ENCODE measurements around the gene VPS72.
"Not testable (repeated sequence)": the region's sequence is repeated elsewhere in the genome, so short reads cannot be mapped to it uniquely, and the experiment has no call there.

Gene VPS72, protein sequence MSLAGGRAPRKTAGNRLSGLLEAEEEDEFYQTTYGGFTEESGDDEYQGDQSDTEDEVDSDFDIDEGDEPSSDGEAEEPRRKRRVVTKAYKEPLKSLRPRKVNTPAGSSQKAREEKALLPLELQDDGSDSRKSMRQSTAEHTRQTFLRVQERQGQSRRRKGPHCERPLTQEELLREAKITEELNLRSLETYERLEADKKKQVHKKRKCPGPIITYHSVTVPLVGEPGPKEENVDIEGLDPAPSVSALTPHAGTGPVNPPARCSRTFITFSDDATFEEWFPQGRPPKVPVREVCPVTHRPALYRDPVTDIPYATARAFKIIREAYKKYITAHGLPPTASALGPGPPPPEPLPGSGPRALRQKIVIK

GRCh38 chr1:151189637-151190445 lies at the start of gene VPS72:
TSS of gene VPS72 (minus strand) at chr1:151190197. CDS start at chr1:151190121, 76 bp downstream.
- no peak for FAIRE-seq

- FAIRE-seq, result no peak
Observed at GRCh38 chr1:151238467-151238739, 48.4 kb upstream of the VPS72 start.

DNA sequence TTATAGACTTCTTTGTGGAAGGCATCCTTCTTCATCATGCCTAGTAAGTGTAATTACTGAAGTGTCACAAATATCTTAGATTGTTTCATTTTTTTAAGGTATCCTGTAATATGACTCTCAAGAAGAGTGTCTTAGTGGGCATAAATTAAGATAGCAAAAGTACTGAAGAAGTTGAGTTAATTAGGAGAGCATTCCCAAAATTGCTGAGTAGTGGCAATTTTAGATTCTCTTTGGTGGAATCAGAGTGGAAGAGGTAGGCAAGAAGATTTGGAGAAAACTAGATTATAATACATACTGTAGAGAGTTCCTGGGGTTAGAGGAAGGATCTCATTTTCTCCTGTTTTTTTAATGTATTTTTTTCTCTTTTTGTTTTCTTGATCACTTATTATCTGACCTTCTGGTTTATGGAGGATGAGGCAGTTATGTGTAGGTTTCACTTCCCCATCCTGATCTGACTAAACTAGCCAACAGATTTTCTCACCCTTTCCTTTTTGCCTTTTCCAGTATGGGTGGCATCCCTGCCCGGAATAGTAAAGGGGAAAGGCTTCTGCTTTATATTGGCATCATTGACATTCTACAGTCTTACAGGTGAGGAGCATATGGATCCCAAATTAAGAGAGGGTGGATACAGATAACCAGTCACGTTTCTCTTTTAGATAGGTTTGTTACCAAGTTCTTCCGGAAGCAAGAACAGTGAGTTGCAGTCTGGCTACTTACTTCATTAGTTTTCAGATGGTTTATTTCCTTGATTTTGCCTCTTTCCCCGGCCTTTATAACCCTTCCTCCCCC lies 47.9 kb upstream of the VPS72 start:
- FAIRE-seq, result no peak

- no peak for FAIRE-seq
Observed at GRCh38 chr1:151235235-151235634, 45.2 kb upstream of the VPS72 start.

DNA sequence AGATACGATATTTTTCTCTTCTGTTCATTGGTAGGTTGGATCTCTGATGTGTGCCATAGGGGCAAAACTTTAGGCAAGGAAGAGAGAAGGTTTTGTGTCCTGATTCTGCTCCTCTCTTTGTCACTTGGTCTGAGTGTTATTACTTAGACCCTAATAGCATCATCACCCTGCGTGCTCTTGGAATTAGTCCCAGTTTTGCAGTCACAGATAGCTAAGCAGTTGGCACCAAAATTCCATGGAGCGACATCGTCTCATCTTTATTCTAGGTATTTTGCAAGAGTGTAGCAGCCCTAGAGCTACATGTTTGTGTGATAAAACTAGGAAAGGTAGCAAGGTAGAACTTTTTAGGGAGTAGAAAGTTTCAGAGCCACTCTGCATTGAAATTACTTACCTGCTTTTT lies 32.1 kb upstream of the VPS72 start:
- no peak for FAIRE-seq

GRCh38 chr1:151221616-151222015 lies 31.6 kb upstream of the VPS72 start:
- no peak for FAIRE-seq

- FAIRE-seq, result no peak
Observed at GRCh38 chr1:151213560-151213959, 23.6 kb upstream of the VPS72 start.

DNA sequence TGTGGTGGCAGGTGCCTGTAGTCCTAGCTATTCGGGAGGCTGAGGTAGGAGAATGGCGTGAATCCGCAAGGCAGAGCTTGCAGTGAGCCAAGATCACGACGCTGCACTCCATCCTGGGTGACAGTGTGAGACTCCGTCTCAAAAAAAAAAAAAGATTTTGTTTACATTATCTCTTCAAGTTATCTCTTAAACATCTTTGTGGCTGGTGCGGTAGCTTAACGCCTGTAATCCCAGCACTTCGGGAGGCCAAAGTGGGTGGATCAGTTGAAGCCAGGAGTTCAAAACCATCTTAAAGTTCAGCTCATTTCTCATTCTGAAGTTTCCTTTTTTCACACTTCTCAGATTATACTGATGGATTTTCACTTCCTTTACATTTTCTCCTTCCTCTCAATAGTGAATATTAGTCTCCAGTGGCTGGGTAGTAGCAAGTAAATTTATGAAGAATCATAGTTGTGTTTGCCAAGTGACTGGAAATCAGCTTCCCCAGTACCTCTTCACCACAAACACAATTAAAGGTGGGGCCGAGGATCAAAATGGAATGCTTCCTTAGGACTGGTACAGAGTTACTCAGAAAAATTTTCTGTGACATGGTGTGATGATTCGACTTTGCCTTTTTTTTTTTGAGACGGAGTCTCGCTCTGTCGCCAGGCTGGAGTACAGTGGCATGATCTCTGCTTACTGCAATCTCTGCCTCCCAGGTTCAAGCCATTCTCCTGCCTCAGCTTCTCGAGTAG lies 22.1 kb upstream of the VPS72 start:
- FAIRE-seq, result no peak

- FAIRE-seq, result no peak
Observed at GRCh38 chr1:151210830-151211229, 20.8 kb upstream of the VPS72 start.

DNA sequence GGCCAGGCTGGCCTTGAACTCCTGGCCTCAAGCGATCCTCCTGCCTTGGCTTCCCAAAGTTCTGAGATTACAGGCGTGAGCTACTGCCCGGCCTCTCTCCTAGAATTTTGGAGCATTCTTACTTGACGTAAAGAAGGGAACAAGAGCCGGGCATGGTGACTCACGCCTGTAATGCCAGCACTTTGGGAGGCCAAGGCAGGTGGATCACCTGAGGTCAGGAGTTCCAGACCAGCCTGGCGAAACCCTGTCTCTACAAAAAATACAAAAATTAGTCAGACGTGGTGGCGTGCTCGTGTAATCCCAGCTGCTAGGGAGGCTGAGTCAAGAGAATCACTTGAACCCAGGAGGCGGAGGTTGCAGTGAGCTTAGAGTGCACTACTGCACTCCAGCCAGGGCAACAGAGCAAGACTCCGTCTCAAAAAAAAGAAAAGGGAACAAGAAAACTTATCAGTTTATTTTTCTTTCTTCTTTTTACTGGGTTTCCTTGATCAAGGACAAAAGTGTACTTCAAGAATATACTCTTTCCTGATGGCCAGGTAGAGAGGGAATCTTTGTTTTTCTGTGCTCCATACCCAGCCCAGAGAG lies 15.5 kb upstream of the VPS72 start:
- not testable (repeated sequence) for FAIRE-seq

- FAIRE-seq, result no peak
Observed at GRCh38 chr1:151199873-151200581, 10.0 kb upstream of the VPS72 start.

DNA sequence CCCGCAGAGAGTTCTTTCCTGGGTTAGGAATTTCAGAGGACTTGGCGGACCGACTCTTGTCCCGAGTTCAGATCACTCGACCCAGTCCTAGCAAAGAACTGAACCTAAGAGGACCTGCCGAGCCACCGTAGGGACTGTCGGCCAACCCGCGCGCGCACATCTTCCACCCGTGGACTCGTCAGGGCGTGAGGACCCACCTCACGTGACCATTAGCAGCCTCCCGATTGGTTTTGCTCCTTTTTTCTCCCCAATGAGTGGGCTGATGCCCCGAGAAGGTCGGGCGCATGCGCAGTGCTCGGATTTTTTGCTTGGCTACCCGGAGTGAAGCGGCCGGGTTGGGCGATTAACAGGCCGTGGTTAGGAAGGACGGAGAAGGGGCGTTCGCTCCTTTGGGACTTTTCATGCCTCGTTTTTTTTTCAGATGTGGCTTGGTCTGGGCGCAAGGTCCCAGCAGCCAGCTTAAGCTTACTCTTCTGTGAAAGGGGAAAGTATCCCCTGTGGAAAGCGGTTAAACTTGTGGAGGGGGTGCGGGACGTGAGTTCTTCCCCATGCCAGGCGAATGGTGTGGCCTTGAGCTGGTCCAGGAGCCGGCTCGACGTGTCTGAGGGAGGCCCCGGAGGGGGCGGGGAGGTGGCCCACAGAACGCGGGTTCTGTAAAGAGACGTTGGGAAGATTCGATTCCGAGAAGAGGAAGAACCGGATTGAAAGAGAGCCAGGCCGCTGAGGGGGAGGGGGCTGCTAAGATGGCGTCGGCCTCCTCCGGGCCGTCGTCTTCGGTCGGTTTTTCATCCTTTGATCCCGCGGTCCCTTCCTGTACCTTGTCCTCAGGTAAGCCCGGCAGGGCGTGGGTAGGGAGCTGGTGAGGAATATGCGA lies 8.5 kb upstream of the VPS72 start, which contains the start of gene PIP5K1A:
Gene PIP5K1A, plus strand, starts transcription at position 299 of the 874 bp plus-strand sequence. Its CDS starts 445 bp downstream, at position 744.
- peak; percentile 88 for FAIRE-seq

DNA sequence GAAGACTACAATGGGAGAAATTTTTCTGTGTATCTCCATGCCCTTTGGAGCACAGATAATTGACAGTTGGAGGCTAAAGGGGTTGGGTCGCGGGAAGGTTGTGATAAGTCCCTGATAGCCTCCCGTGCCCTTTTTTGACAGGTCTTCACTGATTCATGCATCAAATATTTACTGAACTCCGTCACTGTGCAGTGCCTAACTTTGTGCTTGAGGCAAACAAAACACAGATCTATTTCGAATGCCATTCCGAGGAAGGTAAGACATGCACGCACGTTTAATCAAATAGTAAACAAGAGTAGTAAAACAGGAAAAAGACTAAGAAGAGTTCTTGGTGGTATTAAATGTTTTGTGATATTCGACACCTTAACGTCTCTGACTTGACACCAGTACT lies 7.9 kb upstream of the VPS72 start:
- FAIRE-seq, result no peak

DNA sequence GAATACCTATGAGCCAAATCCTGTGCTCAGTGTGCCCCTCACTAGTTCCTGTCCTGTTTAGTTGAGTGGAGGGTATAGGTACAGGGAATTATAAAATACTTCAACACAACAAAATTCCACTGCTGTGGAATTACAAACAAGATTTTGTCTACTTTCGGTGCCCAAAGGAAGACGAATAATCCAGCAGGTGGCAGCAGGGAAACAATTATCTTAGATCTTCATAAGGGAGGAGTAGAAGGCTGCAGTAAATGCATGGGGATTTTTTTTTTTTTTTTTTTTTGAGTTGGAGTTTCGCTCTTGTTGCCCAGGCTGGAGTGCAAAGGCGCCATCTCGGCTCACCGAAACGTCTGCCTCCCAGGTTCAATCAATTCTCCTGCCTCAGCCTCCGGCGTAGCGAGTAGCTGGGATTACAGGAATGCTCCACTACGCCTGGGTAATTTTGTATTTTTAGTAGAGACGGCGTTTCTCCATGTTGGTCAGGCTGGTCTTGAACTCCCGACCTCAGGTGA lies 6.3 kb upstream of the VPS72 start:
- FAIRE-seq, result peak; percentile 90

GRCh38 chr1:151194894-151195594 lies 5.0 kb upstream of the VPS72 start:
- not testable (repeated sequence) for FAIRE-seq

- FAIRE-seq, result no peak
Observed at GRCh38 chr1:151193856-151194255, 3.9 kb upstream of the VPS72 start.

DNA sequence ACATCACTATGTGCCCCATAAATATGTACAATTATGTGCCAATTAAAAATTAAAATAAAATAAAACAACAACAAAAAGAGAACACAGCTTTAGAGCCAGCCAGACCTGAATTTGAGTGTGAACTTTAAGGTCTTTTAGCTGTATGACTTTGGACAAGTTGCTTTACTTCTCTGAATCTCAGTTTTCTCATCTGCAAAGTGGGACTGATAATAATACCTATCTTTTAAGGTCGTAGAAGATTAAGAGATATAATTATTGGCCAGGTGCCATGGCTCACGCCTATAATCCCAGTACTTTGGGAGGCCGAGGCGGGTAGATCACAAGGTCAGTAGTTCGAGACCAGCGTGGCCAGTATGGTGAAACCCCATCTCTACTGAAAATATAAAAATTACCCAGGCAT lies 3.3 kb upstream of the VPS72 start:
- FAIRE-seq, result no peak

GRCh38 chr1:151192047-151192446 lies 2.0 kb upstream of the VPS72 start:
- FAIRE-seq, result no peak

DNA sequence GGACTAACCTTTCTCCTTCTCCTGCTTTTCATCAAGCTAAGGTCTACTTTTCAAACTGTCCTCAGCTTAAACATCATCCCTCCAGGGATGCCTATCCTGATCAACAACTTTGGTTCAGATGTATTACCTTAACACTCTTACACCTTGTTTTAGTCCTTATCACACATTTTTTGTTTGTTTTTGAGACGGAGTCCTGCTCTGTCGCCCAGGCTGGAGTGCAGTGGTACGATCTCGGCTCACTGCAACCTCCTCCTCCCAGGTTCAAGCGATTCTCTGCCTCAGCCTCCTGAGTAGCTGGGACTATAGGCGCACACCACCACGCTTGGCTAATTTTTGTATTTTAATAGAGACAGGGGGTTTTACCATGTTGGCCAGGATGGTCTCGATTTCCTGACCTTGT lies 1.3 kb downstream of the VPS72 start:
- not testable (repeated sequence) for FAIRE-seq

GRCh38 chr1:151187205-151187604 lies 2.8 kb downstream of the VPS72 start:
- FAIRE-seq, result no peak

Data from G401.6 (cell line).